Pancreas (tissue), 10 donors: ENCODE measurements around the gene SLC18A3. TPM values are rescaled to one million over a fixed set of nuclear protein-coding genes. Genes with fewer than 3 reads are reported as not detected.

Experiments used
- ATAC-seq, 4 donors: fragments of 200-7000 bp; cut with Tn5 transposase; one replicate each; pipeline versions ENCODE4 v1.8.0 to v1.9.1; 2020; ENCODE audit warnings: mild to moderate bottlenecking in 4 of 4, moderate library complexity in 4 of 4
- DNase-seq, 6 donors: peaks; one replicate each; pipeline ENCODE4 v3.0.0-alpha.2; 2020
- FAIRE-seq: peaks from 2 replicates; lab custom pipeline; 2012; peaks lifted over from hg19 to GRCh38; lab: Jason Lieb, UNC
- H3K27ac ChIP-seq, 4 donors: fragments of 200-600 bp; sonication (generic); 1 replicate in 3 of 4; 2 replicates in 1 of 4; pipeline versions ENCODE4 v1.5.0 to v1.8.0; 2020
- H3K27me3 ChIP-seq, 4 donors: fragments of 200-600 bp; one replicate each; pipeline ENCODE4 v1.8.0; 2021
- H3K36me3 ChIP-seq, 3 donors: fragments of 200-600 bp; sonication (generic) in 1 of 3; one replicate each; pipeline versions ENCODE4 v1.5.0 to v1.8.0; 2020 to 2021
- H3K4me1 ChIP-seq, 3 donors: fragments of 200-600 bp; one replicate each; pipeline ENCODE4 v1.8.0; 2021
- H3K4me3 ChIP-seq, 4 donors: fragments of 200-600 bp; sonication (generic) in 2 of 4; one replicate each; pipeline versions ENCODE4 v1.5.0 to v1.8.0; 2020 to 2021
- H3K9me3 ChIP-seq, 4 donors: fragments of 200-600 bp; one replicate each; pipeline ENCODE4 v1.8.0; 2021
- CTCF ChIP-seq, 4 donors: fragments of 200-600 bp; sonication (generic) in 3 of 4; IDR thresholded peaks; one replicate each; pipeline versions ENCODE4 v1.5.0 to v1.8.0; 2021; ENCODE audit warnings: antibody characterized with exemption in 4 of 4
- WGBS, 2 donors: extraction: QIAGEN DNeasy Blood & Tissue Kit; methylation state at CpG; one replicate each; pipeline ENCODE4 v1.1.7; 2013; 5-methylcytosine and 5-hydroxymethylcytosine counted together
- intact Hi-C, 3 donors: fragments of 100-400 bp; cut with DNase I; formaldehyde crosslinking; loops; one replicate each; pipeline versions ENCODE4 v1.11.1 to v1.14.2; 2022
- polyA plus RNA-seq, 2 donors: library from polyadenylated mRNA; stranded (reverse); fragments of 200-250 nt; gene quantifications; one replicate each; pipeline ENCODE4 v1.2.3, GENCODE V29; 2013
- total RNA-seq, 6 donors: library from RNA; stranded (reverse); fragmentation: NEBNext Ultra II Directional in 4 of 6; extraction: Animal tissue kit (Norgen Biotek cat#: 25700) in 4 of 6; gene quantifications; one replicate each; pipeline versions ENCODE4 v1.2.1 to v1.2.4, GENCODE V29; 2021 to 2023
- donor health status: healthy with polysubstance abuse.
- donor health status: DM: no; HTN: no; CAD: no; lungs with moderate emphysema.
- donor health status: DM: no; HTN: no; CAD: no.
- donor health status: control.
- donor health status: control.
- donor health status: Bipolar disorder and iron deficiency.
- donor health status: DM: yes; HTN: yes; CAD: no.
- donor health status: DM: no; HTN: no; CAD: no.
- donor health status: DM: no; HTN: no; CAD: no.
- donor health status: DM: yes; HTN: yes; CAD: no.

SLC18A3 gene
- total and polyA plus RNA-seq, 8 donors: 0.09 to 0.47 TPM; not detected in 6

GRCh38 chr10:49568235-49568634 lies 41.9 kb upstream of the SLC18A3 start:
- intact Hi-C loops: no loop called here
- peak in 2 of 4 donors; percentile 32 to 79 for ATAC-seq
- no peaks in the 10 kb centered on the region for H3K36me3 ChIP-seq
- H3K4me3 ChIP-seq: no peak overlapping the region
- H3K9me3 ChIP-seq: no peaks in the 10 kb centered on the region
- H3K27ac ChIP-seq: no peak overlapping the region
- no peaks in the 10 kb centered on the region for H3K27me3 ChIP-seq
- WGBS, 2 donors: 46 to 57% methylated on average over 2 of the region's 2 CpGs
- no peaks in the 10 kb centered on the region for H3K4me1 ChIP-seq
- no peak for FAIRE-seq
- no peak for DNase-seq
- no peak for TF ChIP-seq CTCF (IDR thresholded peaks at IDR 0.05)

GRCh38 chr10:49569031-49569631 lies 41.0 kb upstream of the SLC18A3 start:
- TF ChIP-seq CTCF (IDR thresholded peaks at IDR 0.05): no peak
- WGBS, 2 donors: 33 to 38% methylated on average over 3 of the region's 3 CpGs
- no peak overlapping the region for H3K4me3 ChIP-seq
- no peaks in the 10 kb centered on the region for H3K27me3 ChIP-seq
- no peak overlapping the region for H3K27ac ChIP-seq
- no peaks in the 10 kb centered on the region for H3K4me1 ChIP-seq
- no peaks in the 10 kb centered on the region for H3K36me3 ChIP-seq
- H3K9me3 ChIP-seq: no peaks in the 10 kb centered on the region
- FAIRE-seq (no peak), ATAC-seq (peak in 1 of 4 donors; percentile 63), DNase-seq (no peak)
- intact Hi-C loops: no loop called here

GRCh38 chr10:49571388-49571787 lies 38.7 kb upstream of the SLC18A3 start:
- FAIRE-seq (no peak), DNase-seq (no peak), ATAC-seq (no peak)
- no peaks in the 10 kb centered on the region for H3K9me3 ChIP-seq
- intact Hi-C loops: no loop called here
- WGBS, 2 donors: 15 to 30% methylated on average over 2 of the region's 2 CpGs
- no peaks in the 10 kb centered on the region for H3K36me3 ChIP-seq
- H3K27me3 ChIP-seq: no peaks in the 10 kb centered on the region
- no peaks in the 10 kb centered on the region for H3K4me1 ChIP-seq
- TF ChIP-seq CTCF (IDR thresholded peaks at IDR 0.05): no peak
- H3K27ac ChIP-seq: no peak overlapping the region
- no peak overlapping the region for H3K4me3 ChIP-seq

- no peak for DNase-seq
- FAIRE-seq: no peak
- Histone ChIP-seq H3K9me3 (no peaks in the 10 kb centered on the region), H3K4me3 (no peak overlapping the region), H3K4me1 (no peaks in the 10 kb centered on the region), H3K27me3 (no peaks in the 10 kb centered on the region), H3K27ac (no peak overlapping the region), H3K36me3 (no peaks in the 10 kb centered on the region)
- 61 to 64% methylated on average over 9 of the region's 9 CpGs for WGBS, 2 donors
- ATAC-seq: no peak
- no peak for TF ChIP-seq CTCF (IDR thresholded peaks at IDR 0.05)
- intact Hi-C loops: no loop called here
Measured at GRCh38 chr10:49572594-49573114, 37.5 kb upstream of the SLC18A3 start.

GRCh38 chr10:49575489-49576072 lies 34.5 kb upstream of the SLC18A3 start:
- Histone ChIP-seq H3K4me3 (no peak overlapping the region), H3K9me3 (no peaks in the 10 kb centered on the region), H3K4me1 (no peaks in the 10 kb centered on the region), H3K36me3 (no peaks in the 10 kb centered on the region), H3K27me3 (no peaks in the 10 kb centered on the region), H3K27ac (no peak overlapping the region)
- FAIRE-seq: no peak
- ATAC-seq: no peak
- TF ChIP-seq CTCF (IDR thresholded peaks at IDR 0.05): no peak
- intact Hi-C loops: no loop called here
- 70 to 78% methylated on average over 11 of the region's 11 CpGs for WGBS, 2 donors
- no peak for DNase-seq
